ENCODE measurements around the gene SLC5A10.

The SLC5A10 gene

GRCh38 chr17:18996458-18996857, 44.5 kb downstream of the SLC5A10 start:
- H3K27ac ChIP-seq (ENCODE audit: low read length) = no peak overlapping the region
- peaks cover 0 to 9% of the 10 kb centered on the region in 2 donors for H3K9me3 ChIP-seq (ENCODE audit: control insufficient read depth in 2 of 2, low read length in 2 of 2)
- H3K4me3 ChIP-seq (ENCODE audit: low read length in 2 of 2) = no peak overlapping the region
- H3K4me1 ChIP-seq (ENCODE audit: control insufficient read depth, insufficient read depth, low read length) = no peaks in the 10 kb centered on the region
- no peaks in the 10 kb centered on the region for H3K36me3 ChIP-seq (ENCODE audit: control insufficient read depth in 2 of 2, insufficient read depth in 2 of 2, low read length in 2 of 2)
- no peaks in the 10 kb centered on the region for H3K27me3 ChIP-seq (ENCODE audit: control insufficient read depth in 1 of 2, insufficient read depth in 2 of 2, low read length in 2 of 2)
- H3K9ac ChIP-seq (ENCODE audit: low read length in 2 of 2) = no peak overlapping the region

- Histone ChIP-seq H3K4me1 (ENCODE audit: control insufficient read depth, insufficient read depth, low read length) (no peaks in the 10 kb centered on the region), H3K9ac (ENCODE audit: low read length in 2 of 2) (no peak overlapping the region), H3K9me3 (ENCODE audit: control insufficient read depth in 2 of 2, low read length in 2 of 2) (peaks cover 0 to 9% of the 10 kb centered on the region in 2 donors), H3K27me3 (ENCODE audit: control insufficient read depth in 1 of 2, insufficient read depth in 2 of 2, low read length in 2 of 2) (no peaks in the 10 kb centered on the region), H3K27ac (ENCODE audit: low read length) (no peak overlapping the region), H3K36me3 (ENCODE audit: control insufficient read depth in 2 of 2, insufficient read depth in 2 of 2, low read length in 2 of 2) (no peaks in the 10 kb centered on the region), H3K4me3 (ENCODE audit: low read length in 2 of 2) (no peak overlapping the region)
These were observed 45.8 kb downstream of the SLC5A10 start for GRCh38 chr17:18997650-18998196.

DNA sequence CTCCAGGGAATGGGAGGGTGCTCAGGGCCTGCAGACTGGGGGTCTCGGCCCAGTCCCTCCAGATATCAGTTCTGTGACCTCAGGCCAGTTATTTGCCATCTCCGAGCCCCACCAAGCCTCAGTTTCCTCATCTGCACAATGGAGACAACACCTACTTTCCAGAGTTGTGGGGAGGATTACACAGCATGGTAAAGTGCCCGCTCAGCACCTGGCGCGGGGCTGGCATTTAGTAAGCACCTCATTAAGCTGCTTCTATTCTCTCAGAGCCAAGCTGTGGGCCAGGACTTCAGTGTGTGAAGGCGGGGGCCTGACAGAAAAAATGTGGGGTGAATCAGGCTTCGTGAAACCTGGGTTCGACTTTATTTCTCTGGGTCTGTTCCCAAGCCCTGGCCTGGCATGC, 47.4 kb downstream of the SLC5A10 start:
- Histone ChIP-seq H3K9ac (ENCODE audit: low read length in 2 of 2) (no peak overlapping the region), H3K27ac (ENCODE audit: low read length) (no peak overlapping the region), H3K4me1 (ENCODE audit: control insufficient read depth, insufficient read depth, low read length) (peaks cover 1% of the 10 kb centered on the region), H3K36me3 (ENCODE audit: control insufficient read depth in 2 of 2, insufficient read depth in 2 of 2, low read length in 2 of 2) (no peaks in the 10 kb centered on the region), H3K9me3 (ENCODE audit: control insufficient read depth in 2 of 2, low read length in 2 of 2) (peaks cover 0 to 9% of the 10 kb centered on the region in 2 donors), H3K27me3 (ENCODE audit: control insufficient read depth in 1 of 2, insufficient read depth in 2 of 2, low read length in 2 of 2) (no peaks in the 10 kb centered on the region), H3K4me3 (ENCODE audit: low read length in 2 of 2) (no peak overlapping the region)

- Histone ChIP-seq H3K27ac (ENCODE audit: low read length) (no peak overlapping the region), H3K27me3 (ENCODE audit: control insufficient read depth in 1 of 2, insufficient read depth in 2 of 2, low read length in 2 of 2) (no peaks in the 10 kb centered on the region), H3K4me1 (ENCODE audit: control insufficient read depth, insufficient read depth, low read length) (peaks cover 5% of the 10 kb centered on the region), H3K9ac (ENCODE audit: low read length in 2 of 2) (no peak overlapping the region), H3K9me3 (ENCODE audit: control insufficient read depth in 2 of 2, low read length in 2 of 2) (peaks cover 0 to 9% of the 10 kb centered on the region in 2 donors), H3K36me3 (ENCODE audit: control insufficient read depth in 2 of 2, insufficient read depth in 2 of 2, low read length in 2 of 2) (no peaks in the 10 kb centered on the region), H3K4me3 (ENCODE audit: low read length in 2 of 2) (no peak overlapping the region)
These were observed 47.9 kb downstream of the SLC5A10 start for GRCh38 chr17:18999911-19000310.

GRCh38 chr17:19000531-19001325, 48.8 kb downstream of the SLC5A10 start:
- Histone ChIP-seq H3K4me1 (ENCODE audit: control insufficient read depth, insufficient read depth, low read length) (peaks cover 9% of the 10 kb centered on the region), H3K27ac (ENCODE audit: low read length) (no peak overlapping the region), H3K9ac (ENCODE audit: low read length in 2 of 2) (no peak overlapping the region)

GRCh38 chr17:19001907-19002590, 50.1 kb downstream of the SLC5A10 start:
- Histone ChIP-seq H3K9ac (ENCODE audit: low read length in 2 of 2) (no peak overlapping the region), H3K4me3 (ENCODE audit: low read length in 2 of 2) (no peak overlapping the region), H3K9me3 (ENCODE audit: control insufficient read depth in 2 of 2, low read length in 2 of 2) (peaks cover 0 to 6% of the 10 kb centered on the region in 2 donors), H3K27ac (ENCODE audit: low read length) (no peak overlapping the region), H3K27me3 (ENCODE audit: control insufficient read depth in 1 of 2, insufficient read depth in 2 of 2, low read length in 2 of 2) (no peaks in the 10 kb centered on the region), H3K36me3 (ENCODE audit: control insufficient read depth in 2 of 2, insufficient read depth in 2 of 2, low read length in 2 of 2) (no peaks in the 10 kb centered on the region), H3K4me1 (ENCODE audit: control insufficient read depth, insufficient read depth, low read length) (peaks cover 9% of the 10 kb centered on the region)

More at GRCh38 chr17:19000531-19001325, 48.8 kb downstream of the SLC5A10 start:
- H3K9me3 ChIP-seq (ENCODE audit: control insufficient read depth in 2 of 2, low read length in 2 of 2) = peaks cover 0 to 9% of the 10 kb centered on the region in 2 donors
- H3K36me3 ChIP-seq (ENCODE audit: control insufficient read depth in 2 of 2, insufficient read depth in 2 of 2, low read length in 2 of 2) = no peaks in the 10 kb centered on the region
- no peak overlapping the region for H3K4me3 ChIP-seq (ENCODE audit: low read length in 2 of 2)
- no peaks in the 10 kb centered on the region for H3K27me3 ChIP-seq (ENCODE audit: control insufficient read depth in 1 of 2, insufficient read depth in 2 of 2, low read length in 2 of 2)

DNA sequence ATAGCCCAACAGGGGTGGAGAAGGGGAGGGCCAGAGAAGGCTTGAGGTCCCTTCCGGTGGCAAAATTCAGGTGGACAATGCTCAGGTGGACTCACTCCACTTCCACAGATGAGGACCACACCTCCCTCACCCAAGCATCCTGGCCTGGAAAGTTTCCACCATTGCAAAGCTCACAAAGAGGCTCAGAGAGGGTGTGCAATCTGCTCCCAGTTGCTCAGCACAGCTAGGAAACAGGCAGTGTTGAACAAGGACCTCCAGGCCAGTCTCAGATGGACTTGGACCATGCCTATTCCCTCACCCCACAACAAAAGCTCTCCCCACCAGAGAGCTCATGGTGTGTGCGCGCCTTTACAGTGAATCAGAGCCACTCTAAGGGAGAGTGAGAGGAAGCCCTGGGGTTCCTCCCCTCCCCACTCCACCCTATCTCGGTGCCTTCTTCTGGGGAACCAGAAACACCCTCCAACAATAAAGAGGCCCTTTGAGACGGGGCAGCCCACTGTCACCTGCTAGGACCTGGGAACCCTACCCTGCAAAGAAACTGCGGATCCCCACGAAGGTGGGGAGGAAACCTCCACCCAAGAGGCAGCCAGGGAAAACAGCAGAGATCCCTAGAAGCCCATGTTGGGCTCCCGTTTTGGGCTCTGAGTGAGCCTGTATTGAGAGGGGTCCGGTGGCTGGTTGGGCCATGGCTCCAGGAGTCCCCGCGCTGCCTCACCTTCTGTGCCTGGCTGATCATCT, 51.0 kb downstream of the SLC5A10 start:
- Histone ChIP-seq H3K4me1 (ENCODE audit: control insufficient read depth, insufficient read depth, low read length) (peaks cover 9% of the 10 kb centered on the region), H3K4me3 (ENCODE audit: low read length in 2 of 2) (no peak overlapping the region), H3K9ac (ENCODE audit: low read length in 2 of 2) (no peak overlapping the region), H3K27me3 (ENCODE audit: control insufficient read depth in 1 of 2, insufficient read depth in 2 of 2, low read length in 2 of 2) (no peaks in the 10 kb centered on the region), H3K27ac (ENCODE audit: low read length) (no peak overlapping the region), H3K9me3 (ENCODE audit: control insufficient read depth in 2 of 2, low read length in 2 of 2) (peaks cover 0 to 6% of the 10 kb centered on the region in 2 donors), H3K36me3 (ENCODE audit: control insufficient read depth in 2 of 2, insufficient read depth in 2 of 2, low read length in 2 of 2) (no peaks in the 10 kb centered on the region)

- Histone ChIP-seq H3K36me3 (ENCODE audit: control insufficient read depth in 2 of 2, insufficient read depth in 2 of 2, low read length in 2 of 2) (no peaks in the 10 kb centered on the region), H3K27me3 (ENCODE audit: control insufficient read depth in 1 of 2, insufficient read depth in 2 of 2, low read length in 2 of 2) (no peaks in the 10 kb centered on the region), H3K9ac (ENCODE audit: low read length in 2 of 2) (peak overlapping the region; percentile 47 to 62), H3K9me3 (ENCODE audit: control insufficient read depth in 2 of 2, low read length in 2 of 2) (peaks cover 0 to 6% of the 10 kb centered on the region in 2 donors), H3K4me3 (ENCODE audit: low read length in 2 of 2) (peak overlapping the region; percentile 65 to 76), H3K4me1 (ENCODE audit: control insufficient read depth, insufficient read depth, low read length) (peaks cover 9% of the 10 kb centered on the region), H3K27ac (ENCODE audit: low read length) (no peak overlapping the region)
These were observed 51.8 kb downstream of the SLC5A10 start for GRCh38 chr17:19003543-19004420.

DNA sequence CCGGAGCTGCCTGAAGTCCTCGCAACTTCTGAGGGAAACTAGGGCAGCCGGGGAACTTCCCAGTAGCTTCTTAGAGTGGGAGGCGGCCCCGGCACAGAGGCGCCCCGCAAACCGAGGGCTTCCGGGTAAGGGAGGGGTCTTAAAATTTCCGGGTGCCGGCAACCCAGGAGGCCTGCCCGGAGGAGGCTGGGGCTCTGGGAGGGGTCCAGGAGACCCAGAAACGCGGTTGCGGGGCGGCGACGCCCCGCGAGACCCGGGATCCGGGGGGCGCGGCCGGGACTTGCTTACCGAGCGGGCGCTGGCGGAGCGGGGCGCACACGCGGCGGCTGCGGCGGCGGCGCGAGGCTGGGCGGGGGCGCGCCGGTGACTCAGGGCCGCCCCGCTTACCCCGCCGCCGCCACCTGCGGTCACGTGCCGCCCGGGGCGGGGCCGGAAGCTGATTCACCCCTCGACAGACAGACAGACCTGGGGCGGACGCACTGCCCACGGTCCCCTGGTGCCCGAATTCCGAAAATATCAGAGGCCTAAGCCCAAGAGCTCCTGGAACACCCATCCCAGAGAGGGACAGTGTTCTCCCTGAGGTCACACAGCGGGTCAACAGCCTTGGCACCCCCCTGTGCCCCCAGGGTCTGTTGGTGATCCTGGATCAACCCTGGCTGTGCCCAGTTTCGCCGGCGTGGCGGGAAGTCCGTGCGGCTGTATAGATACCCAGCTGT, 52.6 kb downstream of the SLC5A10 start, which contains the start of gene FAM83G:
FAM83G (minus strand) TSS at position 344 of the 716 bp plus-strand sequence. CDS start 723 bp downstream, outside the sequence.
- Histone ChIP-seq H3K4me1 (ENCODE audit: control insufficient read depth, insufficient read depth, low read length) (peaks cover 9% of the 10 kb centered on the region), H3K9me3 (ENCODE audit: control insufficient read depth in 2 of 2, low read length in 2 of 2) (peaks cover 0 to 6% of the 10 kb centered on the region in 2 donors), H3K36me3 (ENCODE audit: control insufficient read depth in 2 of 2, insufficient read depth in 2 of 2, low read length in 2 of 2) (no peaks in the 10 kb centered on the region), H3K27ac (ENCODE audit: low read length) (no peak within 1 kb of the TSS), H3K27me3 (ENCODE audit: control insufficient read depth in 1 of 2, insufficient read depth in 2 of 2, low read length in 2 of 2) (no peaks in the 10 kb centered on the region), H3K4me3 (ENCODE audit: low read length in 2 of 2) (peak within 1 kb of the TSS; percentile 65 to 76), H3K9ac (ENCODE audit: low read length in 2 of 2) (peak within 1 kb of the TSS; percentile 76 to 81)

All from stomach smooth muscle (tissue), 2 donors.